ENCODE measurements around the gene ECE2.

Gene ECE2

GRCh38 chr3:184295771-184296170 lies 19.9 kb downstream of the ECE2 start:
- Histone ChIP-seq H3K4me3 (no peak overlapping the region), H3K9ac (no peak overlapping the region), H3K36me3 (peaks cover 9% of the 10 kb centered on the region), H3K9me3 (no peaks in the 10 kb centered on the region), H3K27me3 (no peaks in the 10 kb centered on the region), H3K4me1 (peaks cover 16% of the 10 kb centered on the region), H3K4me2 (no peak overlapping the region), H3K27ac (no peak overlapping the region), H4K20me1 (peaks cover 17% of the 10 kb centered on the region)
- no peak for TF ChIP-seq Cebpa-rat (IDR thresholded peaks at IDR 0.05)

GRCh38 chr3:184296616-184297015 lies 20.8 kb downstream of the ECE2 start:
- peaks cover 21% of the 10 kb centered on the region for H3K4me1 ChIP-seq
- no peak overlapping the region for H3K4me3 ChIP-seq
- no peak overlapping the region for H3K27ac ChIP-seq
- no peak for TF ChIP-seq Cebpa-rat (IDR thresholded peaks at IDR 0.05)
- H3K9me3 ChIP-seq: no peaks in the 10 kb centered on the region
- H4K20me1 ChIP-seq: peaks cover 25% of the 10 kb centered on the region
- H3K9ac ChIP-seq: no peak overlapping the region
- H3K36me3 ChIP-seq: peaks cover 17% of the 10 kb centered on the region
- no peak overlapping the region for H3K4me2 ChIP-seq
- H3K27me3 ChIP-seq: no peaks in the 10 kb centered on the region

- H3K9me3 ChIP-seq: no peaks in the 10 kb centered on the region
- TF ChIP-seq Cebpa-rat (IDR thresholded peaks at IDR 0.05): no peak
- H3K27me3 ChIP-seq: no peaks in the 10 kb centered on the region
- H4K20me1 ChIP-seq: peaks cover 47% of the 10 kb centered on the region
- peaks cover 40% of the 10 kb centered on the region for H3K36me3 ChIP-seq
- H3K4me2 ChIP-seq: peak within 1 kb of the TSS; percentile 94
- peak within 1 kb of the TSS; percentile 95 for H3K9ac ChIP-seq
- peak within 1 kb of the TSS; percentile 98 for H3K4me3 ChIP-seq
- peaks cover 23% of the 10 kb centered on the region for H3K4me1 ChIP-seq
- peak within 1 kb of the TSS; percentile 89 for H3K27ac ChIP-seq
These were observed 23.1 kb downstream of the ECE2 start, which contains the start of gene PSMD2 for GRCh38 chr3:184298759-184299487. TSS of gene PSMD2 (plus strand) at chr3:184299241. CDS start at chr3:184299267, 26 bp downstream.

GRCh38 chr3:184299488-184300377 lies 23.9 kb downstream of the ECE2 start:
- Histone ChIP-seq H3K4me1 (peaks cover 23% of the 10 kb centered on the region), H3K9me3 (no peaks in the 10 kb centered on the region), H3K36me3 (peaks cover 48% of the 10 kb centered on the region), H3K27ac (peak overlapping the region; percentile 89), H3K9ac (peak overlapping the region; percentile 95), H3K27me3 (no peaks in the 10 kb centered on the region), H4K20me1 (peaks cover 48% of the 10 kb centered on the region), H3K4me2 (peak overlapping the region; percentile 94), H3K4me3 (peak overlapping the region; percentile 98)
- TF ChIP-seq Cebpa-rat (IDR thresholded peaks at IDR 0.05): no peak

GRCh38 chr3:184300378-184300720 lies 24.5 kb downstream of the ECE2 start:
- Histone ChIP-seq H3K4me2 (peak overlapping the region; percentile 94), H4K20me1 (peaks cover 48% of the 10 kb centered on the region), H3K9me3 (no peaks in the 10 kb centered on the region), H3K9ac (peak overlapping the region; percentile 95), H3K36me3 (peaks cover 54% of the 10 kb centered on the region), H3K27me3 (no peaks in the 10 kb centered on the region), H3K27ac (no peak overlapping the region), H3K4me1 (peaks cover 23% of the 10 kb centered on the region), H3K4me3 (peak overlapping the region; percentile 98)
- no peak for TF ChIP-seq Cebpa-rat (IDR thresholded peaks at IDR 0.05)

GRCh38 chr3:184305577-184305976 lies 29.8 kb downstream of the ECE2 start:
- TF ChIP-seq Cebpa-rat (IDR thresholded peaks at IDR 0.05): no peak
- Histone ChIP-seq H3K4me3 (no peak overlapping the region), H3K27ac (no peak overlapping the region), H3K27me3 (no peaks in the 10 kb centered on the region), H3K4me2 (no peak overlapping the region), H4K20me1 (peaks cover 57% of the 10 kb centered on the region), H3K36me3 (peaks cover 97% of the 10 kb centered on the region), H3K9ac (no peak overlapping the region), H3K4me1 (peaks cover 9% of the 10 kb centered on the region), H3K9me3 (no peaks in the 10 kb centered on the region)

- no peak overlapping the region for H3K27ac ChIP-seq
- H3K9ac ChIP-seq: no peak overlapping the region
- no peaks in the 10 kb centered on the region for H3K9me3 ChIP-seq
- TF ChIP-seq Cebpa-rat (IDR thresholded peaks at IDR 0.05): no peak
- H3K4me1 ChIP-seq: 0 out of 2 replicates have a peak, but pooled peaks cover 4% of the 10 kb centered on the region
- H3K4me3 ChIP-seq: no peak overlapping the region
- H3K4me2 ChIP-seq: no peak overlapping the region
- peaks cover 48% of the 10 kb centered on the region for H4K20me1 ChIP-seq
- peaks cover 89% of the 10 kb centered on the region for H3K36me3 ChIP-seq
- H3K27me3 ChIP-seq: no peaks in the 10 kb centered on the region
These were observed 30.6 kb downstream of the ECE2 start for GRCh38 chr3:184306341-184306972.

- H3K27ac ChIP-seq: no peak overlapping the region
- H3K36me3 ChIP-seq: peaks cover 74% of the 10 kb centered on the region
- H3K9ac ChIP-seq: no peak overlapping the region
These were observed 32.1 kb downstream of the ECE2 start for GRCh38 chr3:184307915-184308314.

GRCh38 chr3:184308744-184309143 lies 32.9 kb downstream of the ECE2 start:
- no peak for TF ChIP-seq Cebpa-rat (IDR thresholded peaks at IDR 0.05)
- Histone ChIP-seq H3K4me2 (no peak overlapping the region), H4K20me1 (peaks cover 27% of the 10 kb centered on the region; the same call in 1 of the 2 replicates), H3K27ac (no peak overlapping the region), H3K27me3 (no peaks in the 10 kb centered on the region), H3K4me1 (peaks cover 2% of the 10 kb centered on the region), H3K9ac (no peak overlapping the region), H3K36me3 (peaks cover 66% of the 10 kb centered on the region), H3K4me3 (no peak overlapping the region), H3K9me3 (no peaks in the 10 kb centered on the region)

More at GRCh38 chr3:184307915-184308314, 32.1 kb downstream of the ECE2 start:
- no peak for TF ChIP-seq Cebpa-rat (IDR thresholded peaks at IDR 0.05)
- H3K4me3 ChIP-seq: no peak overlapping the region
- H3K27me3 ChIP-seq: no peaks in the 10 kb centered on the region
- H4K20me1 ChIP-seq: peaks cover 34% of the 10 kb centered on the region; the same call in 1 of the 2 replicates
- H3K4me1 ChIP-seq: no peaks in the 10 kb centered on the region
- H3K4me2 ChIP-seq: no peak overlapping the region
- H3K9me3 ChIP-seq: no peaks in the 10 kb centered on the region
